ENCODE measurements around the gene PODN. TPM values are rescaled to one million over a fixed set of nuclear protein-coding genes. Genes with fewer than 3 reads are reported as not detected.

The PODN gene
- total RNA-seq, 4 donors from 2014 or later, result 5.1 to 107 (median 19.0) TPM

DNA sequence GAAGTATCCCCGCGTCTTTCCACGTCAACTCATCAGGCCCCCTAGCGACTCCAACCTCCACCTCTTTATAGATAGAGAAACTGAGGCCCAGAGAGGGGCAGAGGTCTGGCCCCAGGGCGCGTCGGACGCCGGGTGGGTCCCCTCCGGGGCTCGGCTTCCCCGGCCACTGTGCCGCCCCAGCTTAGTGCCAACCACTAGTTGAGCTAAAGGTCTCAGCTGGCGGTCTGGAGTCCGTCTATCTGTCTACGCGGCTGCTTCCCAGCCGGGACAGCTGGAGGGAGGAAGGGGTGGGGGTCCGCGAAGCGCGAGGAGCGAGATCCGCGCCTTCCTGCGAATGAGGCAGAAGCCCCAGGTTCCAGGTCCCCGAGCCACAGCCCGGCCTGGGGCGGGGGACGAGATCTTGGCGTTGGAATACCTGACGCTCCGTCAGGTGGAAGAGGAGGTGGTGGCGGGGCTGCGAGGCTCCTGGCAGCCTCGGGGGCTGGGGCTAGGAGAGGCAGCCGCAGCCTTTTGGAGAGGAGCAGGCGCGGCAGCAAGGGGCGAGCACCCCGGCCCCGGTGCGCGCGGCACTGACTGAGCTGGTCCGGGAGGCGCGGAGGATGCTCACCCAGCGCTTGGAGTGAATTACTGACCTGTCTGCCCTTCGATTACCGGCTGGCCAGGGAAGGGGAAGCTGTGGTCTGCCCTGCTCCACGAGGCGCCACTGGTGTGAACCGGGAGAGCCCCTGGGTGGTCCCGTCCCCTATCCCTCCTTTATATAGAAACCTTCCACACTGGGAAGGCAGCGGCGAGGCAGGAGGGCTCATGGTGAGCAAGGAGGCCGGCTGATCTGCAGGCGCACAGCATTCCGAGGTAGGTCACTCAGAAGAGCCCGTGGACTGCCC is 937 bp downstream of the PODN start:
- no peak for DNase-seq
- intact Hi-C loops (cut with DNase I), result no loop called here
- peak overlapping the region; percentile 31 to 69 (median 53) for H3K4me3 ChIP-seq
- H3K27ac ChIP-seq, result peak overlapping the region; percentile 47 to 86 (median 72)
- peaks cover 8 to 39% (median 10%) of the 10 kb centered on the region in 3 donors for H3K4me1 ChIP-seq
- WGBS, 2 donors, result 19% methylated on average over 13 of the region's 61 CpGs; no CpG with 5 or more reads in 1 of the 2 donors
- peaks cover 0 to 39% (median 8%) of the 10 kb centered on the region in 4 donors for H3K27me3 ChIP-seq
- H3K36me3 ChIP-seq, result no peaks in the 10 kb centered on the region
- no peak for TF ChIP-seq POLR2A (IDR thresholded peaks at IDR 0.05)
- no peaks in the 10 kb centered on the region for H3K9me3 ChIP-seq

DNA sequence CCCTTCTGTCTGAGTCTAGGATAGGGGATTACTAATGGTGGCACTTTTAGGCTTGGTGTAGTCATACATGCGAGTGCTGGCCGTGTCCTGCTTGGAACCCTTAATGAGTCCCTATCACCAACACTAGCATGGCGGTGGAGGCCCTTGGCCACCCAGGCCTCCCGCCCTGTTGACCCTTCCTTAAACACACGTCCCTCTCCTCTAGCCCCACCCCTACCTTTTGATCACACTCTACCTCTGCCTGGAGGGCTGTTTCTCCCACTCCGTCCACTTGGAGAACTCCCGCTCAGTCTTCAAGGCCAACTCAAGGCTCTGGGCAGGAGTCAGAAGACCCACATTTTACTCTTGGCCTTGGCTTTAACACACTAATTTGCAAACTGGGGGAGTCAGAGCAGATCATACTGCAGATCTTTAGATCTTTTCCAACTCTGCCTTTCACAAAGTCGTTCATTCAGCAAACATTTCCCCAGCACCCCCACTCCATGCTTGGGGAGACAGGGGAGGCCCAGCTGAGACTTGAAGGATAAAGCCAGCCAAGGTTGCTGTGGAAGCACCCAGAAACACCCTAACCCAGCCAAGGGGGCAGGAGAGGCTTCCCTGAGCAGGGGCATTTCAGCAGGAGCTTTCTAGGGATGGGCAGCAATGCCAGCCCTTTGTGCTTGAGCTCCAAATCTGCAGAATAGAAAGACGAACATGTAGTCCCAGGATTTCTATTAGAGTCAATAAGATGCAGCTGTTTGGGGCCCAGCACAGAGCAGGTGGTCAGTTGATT is 1.9 kb downstream of the PODN start:
- Histone ChIP-seq H3K4me3 (peak overlapping the region in 3 of 4 donors; percentile 48 to 69 (median 58)), H3K27me3 (peaks cover 0 to 39% (median 8%) of the 10 kb centered on the region in 4 donors), H3K9me3 (no peaks in the 10 kb centered on the region), H3K36me3 (no peaks in the 10 kb centered on the region), H3K27ac (peak overlapping the region in 2 of 4 donors; percentile 62 to 86), H3K4me1 (peaks cover 8 to 39% (median 10%) of the 10 kb centered on the region in 3 donors)
- no peak for DNase-seq
- intact Hi-C loops (cut with DNase I), result no loop called here
- TF ChIP-seq, protein P1, sequence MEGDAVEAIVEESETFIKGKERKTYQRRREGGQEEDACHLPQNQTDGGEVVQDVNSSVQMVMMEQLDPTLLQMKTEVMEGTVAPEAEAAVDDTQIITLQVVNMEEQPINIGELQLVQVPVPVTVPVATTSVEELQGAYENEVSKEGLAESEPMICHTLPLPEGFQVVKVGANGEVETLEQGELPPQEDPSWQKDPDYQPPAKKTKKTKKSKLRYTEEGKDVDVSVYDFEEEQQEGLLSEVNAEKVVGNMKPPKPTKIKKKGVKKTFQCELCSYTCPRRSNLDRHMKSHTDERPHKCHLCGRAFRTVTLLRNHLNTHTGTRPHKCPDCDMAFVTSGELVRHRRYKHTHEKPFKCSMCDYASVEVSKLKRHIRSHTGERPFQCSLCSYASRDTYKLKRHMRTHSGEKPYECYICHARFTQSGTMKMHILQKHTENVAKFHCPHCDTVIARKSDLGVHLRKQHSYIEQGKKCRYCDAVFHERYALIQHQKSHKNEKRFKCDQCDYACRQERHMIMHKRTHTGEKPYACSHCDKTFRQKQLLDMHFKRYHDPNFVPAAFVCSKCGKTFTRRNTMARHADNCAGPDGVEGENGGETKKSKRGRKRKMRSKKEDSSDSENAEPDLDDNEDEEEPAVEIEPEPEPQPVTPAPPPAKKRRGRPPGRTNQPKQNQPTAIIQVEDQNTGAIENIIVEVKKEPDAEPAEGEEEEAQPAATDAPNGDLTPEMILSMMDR (IDR thresholded peaks at IDR 0.05), result no peak
- no peak for TF ChIP-seq POLR2A (IDR thresholded peaks at IDR 0.05)
- WGBS, 2 donors, result 86 to 92% methylated on average over 6 to 9 of the region's 9 CpGs

DNA sequence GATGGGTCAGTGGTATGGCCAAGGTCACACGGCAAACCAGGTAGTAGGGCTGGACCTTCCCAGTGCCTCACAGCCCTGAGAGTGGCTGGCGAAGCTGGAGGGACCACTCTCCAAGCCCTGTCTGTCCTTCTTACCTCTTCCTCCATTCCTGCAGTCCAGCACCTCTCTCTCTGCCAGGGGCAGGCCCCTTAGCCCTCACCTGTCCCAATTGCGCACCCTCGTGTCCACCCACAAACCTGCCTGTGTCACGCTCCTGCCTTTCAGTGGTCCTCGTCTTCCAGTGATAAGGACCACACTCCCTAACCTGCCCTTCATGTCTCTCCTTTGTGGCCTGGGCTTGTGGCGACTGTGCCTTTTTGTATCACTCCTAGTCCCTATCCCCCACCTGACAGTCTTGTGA is 3.4 kb downstream of the PODN start:
- Histone ChIP-seq H3K27ac (no peak overlapping the region), H3K9me3 (no peaks in the 10 kb centered on the region), H3K27me3 (peaks cover 0 to 38% (median 8%) of the 10 kb centered on the region in 4 donors), H3K36me3 (peaks cover 0 to under 1% (median 0%) of the 10 kb centered on the region in 3 donors), H3K4me3 (no peak overlapping the region), H3K4me1 (peaks cover 8 to 34% (median 10%) of the 10 kb centered on the region in 3 donors)
- no peak for TF ChIP-seq POLR2A (IDR thresholded peaks at IDR 0.05)
- TF ChIP-seq, protein P1 (IDR thresholded peaks at IDR 0.05), result no peak
- 82 to 85% methylated on average over 7 of the region's 7 CpGs for WGBS, 2 donors
- DNase-seq, result no peak
- intact Hi-C loops (cut with DNase I), result no loop called here

DNA sequence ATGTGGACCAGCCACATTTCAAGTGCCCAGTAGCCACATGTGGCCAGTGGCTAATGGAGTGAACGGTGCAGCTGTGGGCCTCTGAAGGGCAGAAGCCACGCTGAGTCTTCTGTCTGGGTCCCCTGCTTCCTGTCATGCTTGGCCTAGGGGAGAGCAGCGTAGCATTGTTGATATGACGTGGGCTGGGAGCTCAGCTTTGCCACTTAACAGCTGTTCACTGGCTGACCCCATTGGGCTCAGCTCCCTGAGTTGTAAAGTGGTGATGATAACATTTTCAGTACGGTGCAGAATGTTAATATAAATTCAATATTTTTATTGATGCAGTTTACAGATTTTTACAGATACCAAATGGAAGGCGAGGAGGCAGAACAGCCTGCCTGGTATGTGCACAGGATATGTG is 4.5 kb downstream of the PODN start:
- Histone ChIP-seq H3K27me3 (peaks cover 0 to 27% (median 7%) of the 10 kb centered on the region in 4 donors), H3K27ac (peak overlapping the region in 1 of 4 donors; percentile 15), H3K4me3 (no peak overlapping the region), H3K9me3 (no peaks in the 10 kb centered on the region), H3K36me3 (peaks cover 0 to 5% (median 0%) of the 10 kb centered on the region in 3 donors), H3K4me1 (peaks cover 8 to 23% (median 10%) of the 10 kb centered on the region in 3 donors)
- intact Hi-C loops (cut with DNase I), result no loop called here
- 65 to 69% methylated on average over 6 of the region's 6 CpGs for WGBS, 2 donors
- TF ChIP-seq, protein P1 (IDR thresholded peaks at IDR 0.05), result no peak
- no peak for TF ChIP-seq POLR2A (IDR thresholded peaks at IDR 0.05)
- no peak for DNase-seq

DNA sequence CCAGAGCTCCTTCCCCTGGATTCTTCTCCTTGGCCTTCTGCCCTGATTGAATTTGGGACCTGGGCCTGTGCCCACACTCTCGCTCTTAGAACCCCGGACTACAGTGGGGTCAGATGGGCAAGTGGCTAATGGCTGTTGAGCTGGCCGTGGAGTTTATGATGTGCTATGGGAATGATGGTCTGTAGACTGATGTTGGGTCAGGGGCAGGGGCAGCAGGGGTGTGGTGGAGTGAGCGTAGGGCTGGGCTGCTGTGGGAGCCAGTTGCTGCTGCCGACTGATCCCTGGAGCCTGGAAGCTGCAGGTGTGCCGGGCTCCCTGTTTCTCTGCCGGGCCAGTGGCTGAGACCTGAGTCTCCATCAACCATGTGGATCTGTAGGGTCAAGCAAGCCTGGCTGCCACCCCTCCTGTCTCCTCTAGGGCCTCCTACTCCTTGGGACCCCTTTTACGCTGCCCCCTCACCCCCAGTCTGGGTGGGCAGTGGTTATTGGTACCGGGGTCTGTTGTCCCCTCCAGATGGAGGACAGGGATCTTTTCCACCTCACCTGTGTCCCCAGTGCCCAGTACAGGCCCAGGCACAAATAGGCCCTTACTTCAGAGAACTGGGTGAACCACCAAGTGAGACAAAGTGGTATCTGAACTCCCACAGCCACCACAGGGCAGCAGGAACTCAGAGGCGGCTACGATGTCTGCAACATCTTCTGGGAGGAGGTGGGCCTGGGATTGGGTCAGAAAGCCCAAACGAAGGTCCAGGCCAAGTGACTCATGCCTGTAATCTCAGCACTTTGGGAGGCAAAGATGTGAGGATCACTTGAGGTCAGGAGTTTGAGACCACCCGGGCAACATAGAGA is 5.1 kb downstream of the PODN start:
- Histone ChIP-seq H3K9me3 (no peaks in the 10 kb centered on the region), H3K27me3 (peaks cover 0 to 21% (median 6%) of the 10 kb centered on the region in 4 donors), H3K4me3 (no peak overlapping the region), H3K36me3 (peaks cover 0 to 5% (median 0%) of the 10 kb centered on the region in 3 donors), H3K27ac (peak overlapping the region in 2 of 4 donors; percentile 10 to 15), H3K4me1 (peaks cover 4 to 17% (median 8%) of the 10 kb centered on the region in 3 donors)
- DNase-seq, result no peak
- TF ChIP-seq POLR2A (IDR thresholded peaks at IDR 0.05), result no peak
- TF ChIP-seq, protein P1 (IDR thresholded peaks at IDR 0.05), result no peak
- intact Hi-C loops (cut with DNase I), result no loop called here
- 83 to 90% methylated on average over 10 of the region's 13 CpGs for WGBS, 2 donors

Measured in esophagus squamous epithelium (tissue), 5 donors.